HEK293T (cell line): ENCODE data around the gene SLC17A4.
"Not testable (repeated sequence)": the region's sequence is repeated elsewhere in the genome, so short reads cannot be mapped to it uniquely, and the experiment has no call there.

ENCODE experiments used
- BHLHE40 ChIP-seq: fragments of 450-650 bp; IDR thresholded peaks from 2 replicates; pipeline ENCODE4 v1.6.1; 2016; ENCODE audit warnings: mild to moderate bottlenecking, moderate library complexity, borderline replicate concordance
- CTBP1 ChIP-seq: fragments of 450-650 bp; IDR thresholded peaks from 2 replicates; pipeline ENCODE4 v1.6.1; 2016; ENCODE audit warnings: borderline replicate concordance
- FOXM1 ChIP-seq: fragments of 450-650 bp; IDR thresholded peaks from 2 replicates; pipeline ENCODE4 v1.6.1; 2017; ENCODE audit warnings: mild to moderate bottlenecking, borderline replicate concordance
- HDGF ChIP-seq: fragments of 450-650 bp; IDR thresholded peaks from 2 replicates; pipeline ENCODE4 v1.6.1; 2017; ENCODE audit warnings: antibody characterized with exemption, borderline replicate concordance
- SP1 ChIP-seq: fragments of 450-650 bp; IDR thresholded peaks from 2 replicates; pipeline ENCODE4 v1.6.1; 2017
- TARDBP ChIP-seq: fragments of 450-650 bp; IDR thresholded peaks from 2 replicates; pipeline ENCODE4 v1.6.1; 2016

GRCh38 chr6:25748601-25749517 lies 5.7 kb upstream of the SLC17A4 start:
- TF ChIP-seq TARDBP, FOXM1, CTBP1, SP1, BHLHE40, HDGF: not testable (repeated sequence)
